ENCODE measurements around the gene CST3. TPM values are rescaled to one million over a fixed set of nuclear protein-coding genes. Genes with fewer than 3 reads are reported as not detected.

CST3 gene
- total and polyA plus RNA-seq, 2 of the 8 experiments (the other 6 are each of a cell fraction or from before 2014, with no cell fraction given) = 53.2 to 184 TPM

GRCh38 chr20:23654000-23654399, 16.2 kb upstream of the CST3 start (continued):
- no peak for TF ChIP-seq CHD7 (IDR thresholded peaks at IDR 0.05; ENCODE audit: insufficient replicate concordance, low read length)
- TF ChIP-seq SP2 (IDR thresholded peaks at IDR 0.05; ENCODE audit: low read length) = no peak
- no peak for TF ChIP-seq CEBPB (IDR thresholded peaks at IDR 0.05; ENCODE audit: low read depth, low read length)
- TF ChIP-seq HDAC2 (IDR thresholded peaks at IDR 0.05; ENCODE audit: borderline replicate concordance in 1 of 2, low read depth in 2 of 2, low read length in 2 of 2) = no peak
- no peak for TF ChIP-seq SUZ12 (IDR thresholded peaks at IDR 0.05; ENCODE audit: low read length)

All from H1 (cell line).